Measurements from ENCODE around the gene PRPF18.
A peak's percentile ranks its signal among the peaks of the same experiment; 100 is the strongest.

The PRPF18 gene

GRCh38 chr10:13644866-13645265 is 58.1 kb downstream of the PRPF18 start:
- DNase-seq = no peak

GRCh38 chr10:13648425-13648824 is 61.7 kb downstream of the PRPF18 start:
- no peak for DNase-seq

- DNase-seq = no peak
Observed at GRCh38 chr10:13649844-13650520, 63.2 kb downstream of the PRPF18 start.

- no peak for DNase-seq
Observed at GRCh38 chr10:13650961-13651360, 64.2 kb downstream of the PRPF18 start.

- DNase-seq = no peak
Observed at GRCh38 chr10:13651969-13652720, 65.4 kb downstream of the PRPF18 start.

GRCh38 chr10:13652860-13653259 is 66.1 kb downstream of the PRPF18 start:
- no peak for DNase-seq

- no peak for DNase-seq
Observed at GRCh38 chr10:13654118-13654830, 67.5 kb downstream of the PRPF18 start.

GRCh38 chr10:13654846-13655245 is 68.1 kb downstream of the PRPF18 start:
- no peak for DNase-seq

- no peak for DNase-seq
Observed at GRCh38 chr10:13656337-13657100, 69.8 kb downstream of the PRPF18 start.

- no peak for DNase-seq
Observed at GRCh38 chr10:13657101-13657680, 70.4 kb downstream of the PRPF18 start.

- no peak for DNase-seq
Observed at GRCh38 chr10:13658264-13658663, 71.5 kb downstream of the PRPF18 start.

- no peak for DNase-seq
Observed at GRCh38 chr10:13658871-13659685, 72.3 kb downstream of the PRPF18 start.

GRCh38 chr10:13659887-13660550 is 73.3 kb downstream of the PRPF18 start:
- DNase-seq = peak; percentile 54 to 73

GRCh38 chr10:13660551-13660920 is 73.8 kb downstream of the PRPF18 start:
- DNase-seq = no peak

- no peak for DNase-seq
Observed at GRCh38 chr10:13661256-13661655, 74.5 kb downstream of the PRPF18 start.

- no peak for DNase-seq
Observed at GRCh38 chr10:13665516-13666262, 78.9 kb downstream of the PRPF18 start.

- DNase-seq = no peak
Observed at GRCh38 chr10:13668126-13668525, 81.4 kb downstream of the PRPF18 start.

- no peak for DNase-seq
Observed at GRCh38 chr10:13669182-13669855, 82.6 kb downstream of the PRPF18 start.

GRCh38 chr10:13669901-13670300 is 83.1 kb downstream of the PRPF18 start:
- no peak for DNase-seq

GRCh38 chr10:13670311-13670710 is 83.5 kb downstream of the PRPF18 start:
- DNase-seq = no peak
